Upper lobe of right lung (tissue), 1 donor: ENCODE measurements around the gene KYAT1. TPM values are rescaled to one million over a fixed set of nuclear protein-coding genes. Genes with fewer than 3 reads are reported as not detected.
A peak's percentile ranks its signal among the peaks of the same experiment; 100 is the strongest.

Source experiments
- ATAC-seq: fragments of 200-7000 bp; cut with Tn5 transposase; one replicate; pipeline ENCODE4 v1.9.1; 2020; ENCODE audit warnings: mild to moderate bottlenecking, moderate library complexity
- DNase-seq: peaks from one replicate; pipeline ENCODE4 v3.0.0-alpha.2; 2020
- H3K27ac ChIP-seq: fragments of 200-600 bp; one replicate; pipeline ENCODE4 v1.8.0; 2022
- H3K27me3 ChIP-seq: fragments of 200-600 bp; one replicate; pipeline ENCODE4 v1.8.0; 2022; ENCODE audit warnings: mild to moderate bottlenecking
- H3K36me3 ChIP-seq: fragments of 200-600 bp; one replicate; pipeline ENCODE4 v1.8.0; 2022
- H3K4me1 ChIP-seq: fragments of 200-600 bp; one replicate; pipeline ENCODE4 v1.8.0; 2022
- H3K4me3 ChIP-seq: fragments of 200-600 bp; one replicate; pipeline ENCODE4 v1.8.0; 2022; ENCODE audit warnings: mild to moderate bottlenecking
- H3K9me3 ChIP-seq: fragments of 200-600 bp; one replicate; pipeline ENCODE4 v1.8.0; 2022
- CTCF ChIP-seq: fragments of 200-600 bp; IDR thresholded peaks from one replicate; pipeline ENCODE4 v1.8.0; 2022; ENCODE audit warnings: antibody characterized with exemption
- intact Hi-C: fragments of 100-400 bp; cut with DNase I; formaldehyde crosslinking; loops from one replicate; pipeline ENCODE4 v1.11.0; 2022
- total RNA-seq: library from RNA; stranded (reverse); fragmentation: NEBNext Ultra II Directional; extraction: Animal tissue kit (Norgen Biotek cat#: 25700); gene quantifications from one replicate; pipeline ENCODE4 v1.2.1, GENCODE V29; 2021
- donor health status: DM: no; HTN: yes; CAD: no; lungs with severe emphysema.

KYAT1 gene
- total RNA-seq, 1 donor from 2014 or later, result 6.6 TPM

GRCh38 chr9:128916745-128917144 lies 35.0 kb upstream of the KYAT1 start:
- Histone ChIP-seq H3K4me3 (peak overlapping the region; percentile 19), H3K36me3 (peaks cover 18% of the 10 kb centered on the region), H3K27me3 (no peaks in the 10 kb centered on the region), H3K27ac (peak overlapping the region; percentile 87), H3K4me1 (peaks cover 81% of the 10 kb centered on the region), H3K9me3 (no peaks in the 10 kb centered on the region)
- DNase-seq (no peak), ATAC-seq (no peak)
- no peak for TF ChIP-seq CTCF
- intact Hi-C loops, result no loop called here

- intact Hi-C loops, result no loop called here
- DNase-seq, result peak; percentile 84
- no peak for TF ChIP-seq CTCF
- H3K27ac ChIP-seq, result peak overlapping the region; percentile 87
- peak; percentile 28 for ATAC-seq
- no peaks in the 10 kb centered on the region for H3K27me3 ChIP-seq
- peak overlapping the region; percentile 19 for H3K4me3 ChIP-seq
- H3K36me3 ChIP-seq, result peaks cover 18% of the 10 kb centered on the region
- H3K4me1 ChIP-seq, result peaks cover 80% of the 10 kb centered on the region
- no peaks in the 10 kb centered on the region for H3K9me3 ChIP-seq
Observed at GRCh38 chr9:128916204-128916603, 34.5 kb upstream of the KYAT1 start.

- DNase-seq, result no peak
- TF ChIP-seq CTCF, result no peak
- Histone ChIP-seq H3K27ac (peak overlapping the region; percentile 77), H3K9me3 (no peaks in the 10 kb centered on the region), H3K4me1 (peaks cover 73% of the 10 kb centered on the region), H3K27me3 (no peaks in the 10 kb centered on the region), H3K4me3 (peak overlapping the region; percentile 0), H3K36me3 (peaks cover 28% of the 10 kb centered on the region)
- intact Hi-C loops, result no loop called here
- no peak for ATAC-seq
Observed at GRCh38 chr9:128913995-128914772, 32.4 kb upstream of the KYAT1 start.

GRCh38 chr9:128913048-128913900 lies 31.5 kb upstream of the KYAT1 start:
- Histone ChIP-seq H3K9me3 (no peaks in the 10 kb centered on the region), H3K4me1 (peaks cover 70% of the 10 kb centered on the region), H3K36me3 (peaks cover 37% of the 10 kb centered on the region), H3K27ac (peak overlapping the region; percentile 77), H3K27me3 (no peaks in the 10 kb centered on the region), H3K4me3 (peak overlapping the region; percentile 5)
- ATAC-seq (peak; percentile 15), DNase-seq (no peak)
- TF ChIP-seq CTCF, result no peak
- intact Hi-C loops, result no loop called here

DNA sequence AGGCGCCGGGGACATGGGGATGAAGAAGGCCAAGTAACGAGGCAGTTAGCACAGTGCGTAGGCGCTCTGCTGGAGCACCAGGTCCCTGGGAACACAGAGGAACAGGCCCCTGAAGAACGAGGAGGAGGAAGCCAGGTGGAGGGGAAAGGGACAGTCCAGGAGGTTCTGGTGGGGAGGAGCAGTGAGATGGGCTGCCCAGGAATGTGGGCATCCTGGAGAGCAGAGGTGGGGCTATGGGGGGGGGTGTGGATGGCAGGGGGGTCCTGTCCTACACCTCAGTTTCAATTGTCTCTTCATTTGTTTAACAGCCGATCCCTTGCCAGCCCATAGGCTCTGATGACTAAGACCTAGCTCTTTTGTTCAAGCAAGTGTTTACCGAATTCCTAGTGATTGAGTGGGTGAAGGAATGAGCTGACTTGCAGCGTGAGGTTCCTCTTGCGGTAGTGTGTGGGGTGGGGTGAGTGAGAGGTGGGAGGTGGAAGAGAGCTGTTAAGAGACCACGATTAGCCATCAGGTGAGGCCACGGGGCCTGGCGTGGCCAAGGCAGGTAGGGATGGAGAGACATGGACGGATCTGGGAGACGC lies 30.6 kb upstream of the KYAT1 start:
- DNase-seq (peak; percentile 76), ATAC-seq (peak; percentile 71)
- intact Hi-C loops, result no loop called here
- Histone ChIP-seq H3K36me3 (peaks cover 39% of the 10 kb centered on the region), H3K4me1 (peaks cover 66% of the 10 kb centered on the region), H3K9me3 (no peaks in the 10 kb centered on the region), H3K27me3 (no peaks in the 10 kb centered on the region), H3K27ac (peak overlapping the region; percentile 77), H3K4me3 (peak overlapping the region; percentile 5)
- TF ChIP-seq CTCF, result no peak
